Fibroblast of lung (primary cell): ENCODE measurements around the gene POU5F2. TPM values are rescaled to one million over a fixed set of nuclear protein-coding genes. Genes with fewer than 3 reads are reported as not detected.
A peak's percentile ranks its signal among the peaks of the same experiment; 100 is the strongest.

Experiments used
- DNase-seq, 2 donors: peaks; one replicate each; pipeline versions ENCODE4 v3.0.0 to v3.0.0-alpha.2; 2010; ENCODE audit warnings: low read depth in 2 of 2
- H2AFZ ChIP-seq: 2 replicates; pipeline ENCODE4 v1.5.1; 2012; ENCODE audit warnings: low read length, control low read depth, inconsistent platforms
- H3K27ac ChIP-seq: 2 replicates; pipeline ENCODE4 v1.5.1; 2011; ENCODE audit warnings: low read length, control low read depth; ENCODE audit not compliant: insufficient read depth
- H3K27me3 ChIP-seq: 2 replicates; pipeline ENCODE4 v1.5.1; 2011; ENCODE audit warnings: mild to moderate bottlenecking, low read length; ENCODE audit not compliant: control insufficient read depth, insufficient read depth
- H3K36me3 ChIP-seq: 2 replicates; pipeline ENCODE4 v1.5.1; 2011; ENCODE audit warnings: low read length; ENCODE audit not compliant: control insufficient read depth, insufficient read depth
- H3K4me1 ChIP-seq: 2 replicates; pipeline ENCODE4 v1.5.1; 2011; ENCODE audit warnings: low read length; ENCODE audit not compliant: control insufficient read depth, insufficient read depth; ENCODE audit errors: extremely low read depth
- H3K4me2 ChIP-seq: 2 replicates; pipeline ENCODE4 v1.5.1; 2011; ENCODE audit warnings: low read length, control low read depth; ENCODE audit not compliant: insufficient read depth; ENCODE audit errors: extremely low read depth
- H3K4me3 ChIP-seq, 4 experiments: fragments of 200-600 bp in 1 of 4; sonication (generic) in 1 of 4; replicated peaks in 1 of 4; 2 replicates each; pipeline ENCODE4 v1.5.1; 2011 to 2016; ENCODE audit warnings: low read length in 4 of 4, low read depth in 3 of 4, mild to moderate bottlenecking in 3 of 4, control low read depth in 2 of 4, inconsistent platforms in 1 of 4, mixed read lengths in 1 of 4; ENCODE audit not compliant: insufficient read depth in 1 of 4; ENCODE audit errors: control extremely low read depth in 1 of 4
- H3K79me2 ChIP-seq: 2 replicates; pipeline ENCODE4 v1.5.1; 2012; ENCODE audit warnings: mild to moderate bottlenecking, low read length, inconsistent platforms; ENCODE audit not compliant: control insufficient read depth, insufficient read depth
- H3K9ac ChIP-seq: 2 replicates; pipeline ENCODE4 v1.5.1; 2011; ENCODE audit warnings: mild to moderate bottlenecking, low read length, control low read depth; ENCODE audit not compliant: insufficient read depth
- H3K9me3 ChIP-seq: 2 replicates; pipeline ENCODE4 v1.5.1; 2012; ENCODE audit warnings: low read depth, low read length; ENCODE audit not compliant: control insufficient read depth, insufficient read depth
- H4K20me1 ChIP-seq: 2 replicates; pipeline ENCODE4 v1.5.1; 2011; ENCODE audit warnings: low read length; ENCODE audit not compliant: control insufficient read depth, insufficient read depth; ENCODE audit errors: extremely low read depth
- EZH2 ChIP-seq: IDR thresholded peaks from 2 replicates; pipeline ENCODE4 v1.5.1; 2012; ENCODE audit warnings: low read length, control low read depth, mild to moderate bottlenecking; ENCODE audit errors: missing control alignments
- polyA minus RNA-seq: library from RNA; depleted of rRNA, polyadenylated mRNA; stranded (reverse); fragments of >200 nt; gene quantifications from 2 replicates; pipeline ENCODE4 v1.2.3, GENCODE V29; 2011; ENCODE audit warnings: low replicate concordance
- polyA plus RNA-seq, 2 donors: library from polyadenylated mRNA; depleted of rRNA in 1 of 2; stranded (reverse) in 1 of 2; unstranded in 1 of 2; fragments of >200 nt; gene quantifications; 2 replicates each; pipeline ENCODE4 v1.2.1, GENCODE V29; 2011 to 2012; ENCODE audit warnings: missing spikeins in 1 of 2
- total RNA-seq: library from RNA; depleted of rRNA; stranded (reverse); fragments of >200 nt; gene quantifications from 2 replicates; pipeline ENCODE4 v1.2.1, GENCODE V29; 2014
- TF ChIP-seq, protein P1 (sequence below), 2 donors: IDR thresholded peaks in 1 of 2; conservative IDR thresholded peaks in 1 of 2; 1 replicate in 1 of 2; 2 replicates in 1 of 2; pipeline ENCODE4 v1.5.1; 2011 to 2012; ENCODE audit warnings: low read length in 2 of 2, control low read depth in 1 of 2, inconsistent platforms in 1 of 2, low read depth in 1 of 2, mild to moderate bottlenecking in 1 of 2

POU5F2 gene, protein sequence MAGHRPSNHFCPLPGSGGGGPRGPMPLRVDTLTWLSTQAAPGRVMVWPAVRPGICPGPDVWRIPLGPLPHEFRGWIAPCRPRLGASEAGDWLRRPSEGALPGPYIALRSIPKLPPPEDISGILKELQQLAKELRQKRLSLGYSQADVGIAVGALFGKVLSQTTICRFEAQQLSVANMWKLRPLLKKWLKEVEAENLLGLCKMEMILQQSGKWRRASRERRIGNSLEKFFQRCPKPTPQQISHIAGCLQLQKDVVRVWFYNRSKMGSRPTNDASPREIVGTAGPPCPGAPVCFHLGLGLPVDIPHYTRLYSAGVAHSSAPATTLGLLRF
- 0.51 and 0.66 TPM in 2 replicates for total RNA-seq
- polyA plus RNA-seq = 0.01 TPM in 2 replicates
- not detected in 2 replicates for polyA plus RNA-seq (2012)
- polyA minus RNA-seq = not detected in 2 replicates

DNA sequence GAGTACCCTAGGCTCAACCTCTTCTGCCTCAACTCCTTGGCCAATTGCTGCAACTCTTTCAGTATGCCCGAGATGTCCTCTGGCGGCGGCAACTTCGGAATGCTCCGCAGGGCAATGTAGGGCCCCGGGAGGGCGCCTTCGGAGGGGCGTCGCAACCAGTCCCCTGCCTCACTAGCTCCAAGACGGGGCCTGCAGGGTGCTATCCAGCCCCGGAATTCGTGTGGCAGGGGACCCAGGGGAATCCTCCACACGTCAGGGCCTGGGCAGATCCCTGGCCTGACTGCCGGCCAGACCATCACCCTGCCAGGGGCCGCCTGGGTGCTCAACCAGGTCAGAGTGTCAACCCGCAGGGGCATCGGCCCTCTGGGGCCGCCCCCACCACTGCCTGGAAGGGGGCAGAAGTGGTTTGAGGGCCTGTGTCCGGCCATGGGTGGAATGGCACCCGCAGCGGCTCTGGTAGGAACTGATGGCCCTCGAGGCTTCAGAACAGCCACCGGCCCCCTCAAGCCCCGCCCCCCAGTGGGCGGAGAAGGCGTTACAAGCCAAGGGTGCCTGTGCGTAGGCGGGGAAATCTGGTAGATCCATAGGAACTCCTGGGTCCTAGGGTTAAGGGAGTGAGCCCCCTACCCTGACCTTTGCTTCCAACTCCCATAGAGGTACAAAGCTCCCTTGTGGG is at the start of gene POU5F2:
POU5F2 (minus strand) TSS at position 465 of the 676 bp plus-strand sequence; CDS start at position 428, 37 bp downstream.
- TF ChIP-seq EZH2 = no peak
- TF ChIP-seq, protein P1, sequence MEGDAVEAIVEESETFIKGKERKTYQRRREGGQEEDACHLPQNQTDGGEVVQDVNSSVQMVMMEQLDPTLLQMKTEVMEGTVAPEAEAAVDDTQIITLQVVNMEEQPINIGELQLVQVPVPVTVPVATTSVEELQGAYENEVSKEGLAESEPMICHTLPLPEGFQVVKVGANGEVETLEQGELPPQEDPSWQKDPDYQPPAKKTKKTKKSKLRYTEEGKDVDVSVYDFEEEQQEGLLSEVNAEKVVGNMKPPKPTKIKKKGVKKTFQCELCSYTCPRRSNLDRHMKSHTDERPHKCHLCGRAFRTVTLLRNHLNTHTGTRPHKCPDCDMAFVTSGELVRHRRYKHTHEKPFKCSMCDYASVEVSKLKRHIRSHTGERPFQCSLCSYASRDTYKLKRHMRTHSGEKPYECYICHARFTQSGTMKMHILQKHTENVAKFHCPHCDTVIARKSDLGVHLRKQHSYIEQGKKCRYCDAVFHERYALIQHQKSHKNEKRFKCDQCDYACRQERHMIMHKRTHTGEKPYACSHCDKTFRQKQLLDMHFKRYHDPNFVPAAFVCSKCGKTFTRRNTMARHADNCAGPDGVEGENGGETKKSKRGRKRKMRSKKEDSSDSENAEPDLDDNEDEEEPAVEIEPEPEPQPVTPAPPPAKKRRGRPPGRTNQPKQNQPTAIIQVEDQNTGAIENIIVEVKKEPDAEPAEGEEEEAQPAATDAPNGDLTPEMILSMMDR (conservative IDR thresholded peaks at IDR 0.05 in 1 of 2, IDR thresholded peaks at IDR 0.05 in 1 of 2; ENCODE audit: low read depth in 1 of 2, low read length in 2 of 2) = no peak
- Histone ChIP-seq H3K27me3 (no peaks in the 10 kb centered on the region), H3K9me3 (no peaks in the 10 kb centered on the region), H3K4me2 (no peak within 1 kb of the TSS), H3K36me3 (no peaks in the 10 kb centered on the region), H3K9ac (no peak within 1 kb of the TSS), H4K20me1 (no peaks in the 10 kb centered on the region), H3K4me3 (no peak within 1 kb of the TSS), H3K4me1 (no peaks in the 10 kb centered on the region), H3K79me2 (no peaks in the 10 kb centered on the region), H2AFZ (no peak within 1 kb of the TSS), H3K27ac (no peak within 1 kb of the TSS)
- no peak for DNase-seq

DNA sequence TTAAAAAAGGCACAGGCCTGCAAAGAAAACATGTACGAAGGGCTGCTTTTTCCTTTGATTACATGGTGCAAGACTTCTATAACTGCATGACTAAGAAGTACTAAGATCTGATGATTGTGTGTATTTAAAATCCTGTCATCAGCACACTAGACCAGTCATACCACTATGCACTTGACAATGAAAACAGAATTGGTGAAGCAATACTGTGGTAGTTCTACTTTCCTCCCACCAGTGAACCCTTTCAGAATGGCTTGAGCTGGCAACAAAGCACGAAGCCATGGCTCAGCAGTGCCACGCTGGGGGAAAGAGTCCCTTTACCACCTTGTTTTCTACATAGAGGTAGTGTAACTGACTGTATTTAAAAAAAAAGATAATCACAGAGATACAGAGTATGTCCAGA is 49.0 kb upstream of the POU5F2 start:
- Histone ChIP-seq H3K79me2 (no peaks in the 10 kb centered on the region), H3K27ac (no peak overlapping the region), H3K36me3 (no peaks in the 10 kb centered on the region), H3K9ac (no peak overlapping the region), H3K27me3 (no peaks in the 10 kb centered on the region), H4K20me1 (no peaks in the 10 kb centered on the region), H3K4me3 (no peak overlapping the region), H3K4me2 (no peak overlapping the region), H2AFZ (no peak overlapping the region), H3K4me1 (peaks cover 6% of the 10 kb centered on the region), H3K9me3 (no peaks in the 10 kb centered on the region)
- TF ChIP-seq EZH2 = no peak
- TF ChIP-seq, protein P1 (conservative IDR thresholded peaks at IDR 0.05 in 1 of 2, IDR thresholded peaks at IDR 0.05 in 1 of 2; ENCODE audit: low read depth in 1 of 2, low read length in 2 of 2) = peak in 1 of 2 donors; percentile 11
- DNase-seq = peak; percentile 41 to 87

DNA sequence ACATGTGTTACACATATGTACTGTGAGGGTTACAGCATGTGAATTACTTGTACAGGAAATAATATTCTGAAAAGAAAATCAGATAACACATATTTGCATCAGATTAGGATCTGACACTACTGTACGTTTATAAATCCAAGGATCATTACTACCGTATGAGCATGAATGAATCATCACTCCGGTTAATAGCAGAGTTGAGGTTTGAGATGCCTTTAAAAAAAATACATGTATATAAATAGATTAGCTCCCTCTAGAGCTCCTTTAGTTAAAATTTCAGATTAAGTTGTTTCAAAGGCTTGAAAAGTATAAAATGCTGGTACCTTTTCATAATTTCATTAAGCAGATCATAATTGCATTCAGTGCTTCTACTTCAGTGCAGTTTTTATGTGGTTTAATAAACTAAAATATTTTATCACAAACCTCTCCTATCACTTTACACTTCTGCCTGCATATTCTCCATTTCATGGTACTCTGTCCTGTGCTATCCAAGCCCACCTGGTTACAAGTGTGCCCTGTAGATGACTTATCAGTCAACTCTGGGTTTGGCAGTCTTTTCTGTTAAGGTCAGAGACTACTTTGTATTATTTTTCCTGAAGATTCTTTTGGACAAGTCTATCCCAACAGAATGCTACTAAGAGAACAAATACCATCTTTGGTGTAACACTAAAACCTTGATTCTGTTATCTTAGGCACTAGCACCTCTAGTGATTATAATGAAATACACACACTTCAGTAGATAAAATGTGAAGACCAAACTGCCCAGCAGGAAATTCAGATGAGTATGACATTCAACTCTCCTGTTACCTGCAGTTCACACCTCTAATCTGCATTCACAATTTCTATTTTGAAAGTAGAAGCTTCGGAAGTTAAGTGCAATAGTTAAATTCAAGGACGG is 48.0 kb upstream of the POU5F2 start:
- no peaks in the 10 kb centered on the region for H3K27me3 ChIP-seq
- H3K9me3 ChIP-seq = no peaks in the 10 kb centered on the region
- no peak overlapping the region for H3K4me2 ChIP-seq
- H2AFZ ChIP-seq = no peak overlapping the region
- H3K4me1 ChIP-seq = peaks cover 6% of the 10 kb centered on the region
- no peak overlapping the region for H3K4me3 ChIP-seq
- H3K79me2 ChIP-seq = no peaks in the 10 kb centered on the region
- H4K20me1 ChIP-seq = no peaks in the 10 kb centered on the region
- H3K9ac ChIP-seq = no peak overlapping the region
- peak overlapping the region; percentile 18 for H3K27ac ChIP-seq
- no peak for TF ChIP-seq EZH2
- TF ChIP-seq, protein P1 (conservative IDR thresholded peaks at IDR 0.05 in 1 of 2, IDR thresholded peaks at IDR 0.05 in 1 of 2; ENCODE audit: low read depth in 1 of 2, low read length in 2 of 2) = peak in 1 of 2 donors; percentile 7
- H3K36me3 ChIP-seq = no peaks in the 10 kb centered on the region
- DNase-seq = peak; percentile 85 to 90
